ENCODE results near the gene SIK3. TPM values are rescaled to one million over a fixed set of nuclear protein-coding genes. Genes with fewer than 3 reads are reported as not detected.

SIK3 gene
- total RNA-seq, 1 experiment from 2014 or later, result 31.4 TPM

DNA sequence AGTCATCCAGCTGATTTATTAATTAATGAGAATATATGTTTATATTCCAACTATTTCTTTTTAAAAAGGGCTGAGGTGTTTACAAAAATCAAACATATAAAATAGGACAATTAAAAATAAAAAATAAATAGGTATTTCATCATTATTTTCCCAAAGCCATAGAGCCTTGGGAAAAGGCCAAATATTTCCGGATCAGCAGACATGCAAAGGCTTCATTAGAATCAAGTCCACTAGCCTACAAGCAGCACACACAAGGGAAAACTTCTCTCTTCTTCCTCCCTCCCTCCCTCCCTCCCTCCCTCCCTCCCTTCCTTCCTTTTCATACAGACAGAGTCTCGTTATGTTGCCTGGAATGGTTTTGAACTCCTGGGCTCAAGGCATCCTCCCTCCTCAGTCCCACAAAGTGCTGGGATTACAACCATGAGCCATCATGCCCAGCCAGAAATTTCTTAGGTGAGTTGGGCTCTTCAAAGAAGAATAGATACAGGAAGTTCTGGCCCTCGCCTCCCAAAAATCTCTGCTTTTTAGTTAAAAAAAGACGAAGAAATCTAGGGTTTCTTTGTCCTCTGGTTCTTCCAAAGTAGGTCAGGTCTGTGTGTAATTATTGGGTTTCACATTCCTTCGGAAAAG, 121.2 kb downstream of the SIK3 start:
- H3K79me2 ChIP-seq (ENCODE audit: insufficient read depth, low read length), result no peaks in the 10 kb centered on the region; the same call in 1 of the 2 replicates
- H3K4me1 ChIP-seq (ENCODE audit: insufficient read depth, low read length), result no peaks in the 10 kb centered on the region; the same call in 1 of the 2 replicates
- Mint-ChIP-seq H3K4me3 (no peak overlapping the region), H3K4me1 (peaks cover 14 to 18% of the 10 kb centered on the region in 2 experiments), H3K9me3 (no peaks in the 10 kb centered on the region), H3K36me3 (ENCODE audit: insufficient read depth in 1 of 3, low read depth in 3 of 3) (no peaks in the 10 kb centered on the region), H3K27ac (peak overlapping the region; percentile 80 to 93 (median 82); a peak in 2 of 7 replicates), H3K27me3 (ENCODE audit: low read depth) (no peaks in the 10 kb centered on the region)
- no peak overlapping the region for H2BK20ac ChIP-seq (ENCODE audit: low read depth, low read length, poor library complexity, severe bottlenecking)
- no CpG with 5 or more reads among the region's 5 CpGs for WGBS (ENCODE audit: extremely low coverage, insufficient read length, low lambda C conversion rate)
- no peak overlapping the region for H3K4ac ChIP-seq (ENCODE audit: low read depth, low read length)
- TF ChIP-seq, protein P1, sequence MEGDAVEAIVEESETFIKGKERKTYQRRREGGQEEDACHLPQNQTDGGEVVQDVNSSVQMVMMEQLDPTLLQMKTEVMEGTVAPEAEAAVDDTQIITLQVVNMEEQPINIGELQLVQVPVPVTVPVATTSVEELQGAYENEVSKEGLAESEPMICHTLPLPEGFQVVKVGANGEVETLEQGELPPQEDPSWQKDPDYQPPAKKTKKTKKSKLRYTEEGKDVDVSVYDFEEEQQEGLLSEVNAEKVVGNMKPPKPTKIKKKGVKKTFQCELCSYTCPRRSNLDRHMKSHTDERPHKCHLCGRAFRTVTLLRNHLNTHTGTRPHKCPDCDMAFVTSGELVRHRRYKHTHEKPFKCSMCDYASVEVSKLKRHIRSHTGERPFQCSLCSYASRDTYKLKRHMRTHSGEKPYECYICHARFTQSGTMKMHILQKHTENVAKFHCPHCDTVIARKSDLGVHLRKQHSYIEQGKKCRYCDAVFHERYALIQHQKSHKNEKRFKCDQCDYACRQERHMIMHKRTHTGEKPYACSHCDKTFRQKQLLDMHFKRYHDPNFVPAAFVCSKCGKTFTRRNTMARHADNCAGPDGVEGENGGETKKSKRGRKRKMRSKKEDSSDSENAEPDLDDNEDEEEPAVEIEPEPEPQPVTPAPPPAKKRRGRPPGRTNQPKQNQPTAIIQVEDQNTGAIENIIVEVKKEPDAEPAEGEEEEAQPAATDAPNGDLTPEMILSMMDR (conservative IDR thresholded peaks at IDR 0.05), result no peak
- no peak overlapping the region for H4K5ac ChIP-seq (ENCODE audit: insufficient read length, low read depth, low read length)
- no peaks in the 10 kb centered on the region for H3K9me3 ChIP-seq (ENCODE audit: control insufficient read depth, low read depth, low read length)
- no peaks in the 10 kb centered on the region for H3K27me3 ChIP-seq (ENCODE audit: insufficient read depth, low read length)
- H3K23me2 ChIP-seq (ENCODE audit: insufficient read length, low read depth, low read length, poor library complexity, severe bottlenecking), result no peaks in the 10 kb centered on the region
- no peak overlapping the region for H2BK120ac ChIP-seq (ENCODE audit: low read depth, low read length, poor library complexity, severe bottlenecking)
- no peak overlapping the region for H2BK5ac ChIP-seq (ENCODE audit: insufficient read length, low read length)
- no peak overlapping the region for H2AFZ ChIP-seq (ENCODE audit: low read length)
- H3K27ac ChIP-seq (ENCODE audit: insufficient read length, low read depth, low read length), result no peak overlapping the region
- H3K18ac ChIP-seq (ENCODE audit: insufficient read length, low read depth, low read length), result no peak overlapping the region
- H3T11ph ChIP-seq (ENCODE audit: low read length), result no peak overlapping the region
- H3K4me2 ChIP-seq (ENCODE audit: insufficient read depth, insufficient read length, low read length), result no peak overlapping the region
- H3K79me1 ChIP-seq (ENCODE audit: insufficient read depth, low read depth, low read length, poor library complexity, severe bottlenecking), result no peaks in the 10 kb centered on the region
- H2BK12ac ChIP-seq (ENCODE audit: insufficient read length, low read depth, low read length), result no peak overlapping the region
- DNase-seq, result no peak
- no peak overlapping the region for H2AK5ac ChIP-seq (ENCODE audit: insufficient read length, low read length)
- no peak overlapping the region for H4K91ac ChIP-seq (ENCODE audit: insufficient read length, low read depth, low read length)
- H3K9ac ChIP-seq (ENCODE audit: extremely low read depth, insufficient read length, low read length), result no peak overlapping the region
- H4K20me1 ChIP-seq (ENCODE audit: control insufficient read depth, insufficient read depth, insufficient read length), result no peaks in the 10 kb centered on the region
- H3K56ac ChIP-seq (ENCODE audit: insufficient read length, low read depth, low read length), result no peak overlapping the region
- no peak overlapping the region for H2BK15ac ChIP-seq (ENCODE audit: low read depth, low read length)
- no peak overlapping the region for H3K14ac ChIP-seq (ENCODE audit: insufficient read depth, low read length)
- H4K8ac ChIP-seq (replicated peaks; ENCODE audit: insufficient read length, low read depth, low read length), result no peak overlapping the region
- H3K23ac ChIP-seq (ENCODE audit: insufficient read length, low read depth, low read length), result no peak overlapping the region
